Cardiac muscle cell (in vitro differentiated cells and primary cell): Measurements from ENCODE around the gene AHRR. TPM values are rescaled to one million over a fixed set of nuclear protein-coding genes. Genes with fewer than 3 reads are reported as not detected.

Experiments
- DNase-seq, 2 donors: peaks; one replicate each; pipeline versions ENCODE4 v3.0.0 to v3.0.0-alpha.2; 2010 to 2017; ENCODE audit warnings: low read depth in 1 of 2, low spot score in 1 of 2
- H3K27ac ChIP-seq: fragments of 200-600 bp; sonication (generic); 2 replicates; pipeline ENCODE4 v1.5.1; 2016
- H3K27me3 ChIP-seq: fragments of 200-600 bp; sonication (generic); 2 replicates; pipeline ENCODE4 v1.6.0; 2016; ENCODE audit warnings: control low read depth
- H3K36me3 ChIP-seq: fragments of 200-600 bp; sonication (generic); 2 replicates; pipeline ENCODE4 v1.5.1; 2016; ENCODE audit warnings: control low read depth
- H3K4me1 ChIP-seq: fragments of 200-600 bp; sonication (generic); 2 replicates; pipeline ENCODE4 v1.8.1; 2017; ENCODE audit warnings: low read depth, mild to moderate bottlenecking, mixed run types
- H3K4me3 ChIP-seq: fragments of 200-600 bp; sonication (generic); 2 replicates; pipeline ENCODE4 v1.5.1; 2016; ENCODE audit warnings: mild to moderate bottlenecking
- H3K9me3 ChIP-seq: fragments of 200-600 bp; sonication (generic); 2 replicates; pipeline ENCODE4 v1.5.1; 2017; ENCODE audit warnings: low read depth, mild to moderate bottlenecking, control low read depth
- polyA plus RNA-seq: library from polyadenylated mRNA; unstranded; fragments of >200 nt; fragmentation: Nextera tagmentation; extraction: Ambion mirVana; gene quantifications from 2 replicates; pipeline ENCODE4 v1.2.1, GENCODE V29; 2016
- total RNA-seq: library from RNA; depleted of rRNA; stranded (reverse); fragments of >200 nt; gene quantifications from 2 replicates; pipeline ENCODE4 v1.2.3, GENCODE V29; 2016
- TF ChIP-seq, protein P1 (sequence below): IDR thresholded peaks from 2 replicates; pipeline ENCODE4 v1.5.1; 2012; ENCODE audit warnings: low read depth, mild to moderate bottlenecking, low read length

The AHRR gene
- total and polyA plus RNA-seq, 2 experiments from 2014 or later, result 0.99 to 1.4 TPM

DNA sequence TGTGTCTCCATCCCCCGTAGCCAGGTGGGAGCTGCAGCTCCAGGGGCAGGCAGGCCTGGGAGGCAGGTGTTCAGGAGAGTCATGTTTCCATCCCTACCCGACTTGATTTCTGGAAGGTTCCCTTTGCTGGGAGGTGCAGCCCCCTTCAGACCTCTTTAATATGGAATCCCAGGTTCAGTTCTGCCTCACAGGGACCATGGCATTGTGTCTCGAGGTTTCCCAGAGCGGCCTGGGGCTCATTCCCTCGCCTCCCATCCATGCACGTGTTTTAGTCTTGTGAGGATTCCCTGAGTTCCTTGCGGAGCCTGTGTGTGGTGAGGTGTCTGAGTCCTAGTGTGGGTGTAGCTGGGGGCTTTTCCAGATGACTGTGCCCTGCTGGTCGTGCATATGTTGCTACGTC, 16.5 kb upstream of the AHRR start:
- H3K9me3 ChIP-seq, result no peaks in the 10 kb centered on the region
- H3K4me1 ChIP-seq, result peaks cover 6% of the 10 kb centered on the region
- TF ChIP-seq, protein P1, sequence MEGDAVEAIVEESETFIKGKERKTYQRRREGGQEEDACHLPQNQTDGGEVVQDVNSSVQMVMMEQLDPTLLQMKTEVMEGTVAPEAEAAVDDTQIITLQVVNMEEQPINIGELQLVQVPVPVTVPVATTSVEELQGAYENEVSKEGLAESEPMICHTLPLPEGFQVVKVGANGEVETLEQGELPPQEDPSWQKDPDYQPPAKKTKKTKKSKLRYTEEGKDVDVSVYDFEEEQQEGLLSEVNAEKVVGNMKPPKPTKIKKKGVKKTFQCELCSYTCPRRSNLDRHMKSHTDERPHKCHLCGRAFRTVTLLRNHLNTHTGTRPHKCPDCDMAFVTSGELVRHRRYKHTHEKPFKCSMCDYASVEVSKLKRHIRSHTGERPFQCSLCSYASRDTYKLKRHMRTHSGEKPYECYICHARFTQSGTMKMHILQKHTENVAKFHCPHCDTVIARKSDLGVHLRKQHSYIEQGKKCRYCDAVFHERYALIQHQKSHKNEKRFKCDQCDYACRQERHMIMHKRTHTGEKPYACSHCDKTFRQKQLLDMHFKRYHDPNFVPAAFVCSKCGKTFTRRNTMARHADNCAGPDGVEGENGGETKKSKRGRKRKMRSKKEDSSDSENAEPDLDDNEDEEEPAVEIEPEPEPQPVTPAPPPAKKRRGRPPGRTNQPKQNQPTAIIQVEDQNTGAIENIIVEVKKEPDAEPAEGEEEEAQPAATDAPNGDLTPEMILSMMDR, result no peak
- no peaks in the 10 kb centered on the region for H3K36me3 ChIP-seq
- H3K27ac ChIP-seq, result no peak overlapping the region
- H3K4me3 ChIP-seq, result no peak overlapping the region
- no peaks in the 10 kb centered on the region for H3K27me3 ChIP-seq
- no peak for DNase-seq

DNA sequence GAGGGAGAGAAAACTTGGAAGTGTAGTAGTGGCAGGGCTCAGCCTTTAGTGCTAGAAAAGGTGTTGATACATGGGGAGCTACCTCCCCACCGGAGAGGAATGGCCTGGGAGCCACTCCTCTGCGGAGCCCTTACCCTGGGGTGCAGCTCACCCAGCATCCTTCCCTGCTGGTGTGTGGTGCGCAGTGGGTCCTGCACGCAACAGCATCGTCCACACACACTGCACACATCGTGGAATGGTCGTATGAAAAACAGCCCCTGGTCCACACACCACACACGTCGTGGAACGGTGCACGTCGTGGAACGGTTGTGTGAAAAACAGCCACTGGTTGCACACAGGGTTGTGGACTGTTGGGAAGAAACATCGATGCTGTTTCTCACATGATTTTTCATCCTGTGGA, 16.1 kb upstream of the AHRR start:
- H3K4me3 ChIP-seq, result no peak overlapping the region
- TF ChIP-seq, protein P1, result no peak
- no peaks in the 10 kb centered on the region for H3K9me3 ChIP-seq
- no peaks in the 10 kb centered on the region for H3K36me3 ChIP-seq
- H3K27ac ChIP-seq, result no peak overlapping the region
- no peak for DNase-seq
- H3K4me1 ChIP-seq, result peaks cover 6% of the 10 kb centered on the region
- H3K27me3 ChIP-seq, result no peaks in the 10 kb centered on the region

DNA sequence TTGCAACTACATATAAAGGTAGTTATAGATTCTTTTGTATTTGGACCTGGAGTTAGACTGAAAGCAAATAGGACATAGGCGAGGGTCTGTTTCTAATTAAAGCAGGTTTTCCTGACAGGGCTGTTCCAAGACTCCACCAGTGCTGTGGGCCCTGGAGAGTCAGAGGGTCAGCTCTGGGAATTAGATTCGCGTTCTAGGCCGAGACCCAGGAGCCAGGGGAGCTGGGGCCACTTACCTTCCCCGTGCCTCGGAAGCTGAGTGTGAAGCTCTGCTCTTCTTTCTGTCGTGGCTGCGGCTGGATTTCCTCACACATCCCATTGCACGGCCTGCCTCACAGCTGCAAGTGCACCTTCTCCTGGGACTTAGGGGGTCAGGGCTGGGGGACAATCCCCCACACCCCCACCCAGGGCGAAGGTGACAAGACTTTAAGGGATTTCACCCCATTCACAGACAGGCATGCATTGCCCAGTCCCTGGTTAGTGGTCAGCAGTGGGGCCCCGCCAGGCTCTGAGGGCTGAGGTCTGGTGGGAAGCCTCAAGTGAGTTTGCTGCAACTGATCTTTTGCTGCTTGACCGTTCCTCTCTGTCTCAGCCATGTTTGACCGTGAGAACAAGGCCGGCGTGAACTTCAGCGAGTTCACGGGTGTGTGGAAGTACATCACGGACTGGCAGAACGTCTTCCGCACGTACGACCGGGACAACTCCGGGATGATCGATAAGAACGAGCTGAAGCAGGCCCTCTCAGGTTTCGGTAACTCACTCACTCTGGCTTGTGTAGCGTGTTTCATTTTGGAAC, 15.3 kb upstream of the AHRR start:
- Histone ChIP-seq H3K27me3 (no peaks in the 10 kb centered on the region), H3K27ac (peak overlapping the region; percentile 48), H3K4me1 (peaks cover 6% of the 10 kb centered on the region), H3K4me3 (no peak overlapping the region), H3K9me3 (no peaks in the 10 kb centered on the region), H3K36me3 (no peaks in the 10 kb centered on the region)
- DNase-seq, result no peak
- TF ChIP-seq, protein P1, result no peak

DNA sequence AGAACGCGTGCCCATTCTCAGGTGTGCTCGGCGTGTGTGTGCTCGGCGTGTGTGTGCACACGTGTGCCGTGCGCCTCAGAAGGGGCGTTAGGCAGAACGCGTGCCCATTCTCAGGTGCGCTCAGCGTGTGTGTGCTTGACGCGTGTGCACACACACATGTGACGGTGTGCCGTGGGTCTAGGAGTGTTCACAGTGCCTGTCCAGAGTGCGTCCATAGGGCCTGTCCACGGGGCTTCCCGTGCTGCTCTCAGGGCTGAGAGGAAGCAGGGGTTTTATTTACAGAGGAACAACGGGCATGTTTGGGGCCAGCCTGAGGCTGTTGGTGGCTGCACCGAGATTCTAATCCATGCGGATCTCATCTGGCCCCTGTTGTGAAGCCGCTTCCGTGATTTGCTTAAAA, 14.2 kb upstream of the AHRR start:
- Histone ChIP-seq H3K27ac (peak overlapping the region; percentile 30), H3K9me3 (no peaks in the 10 kb centered on the region), H3K4me1 (peaks cover 6% of the 10 kb centered on the region), H3K4me3 (no peak overlapping the region), H3K27me3 (no peaks in the 10 kb centered on the region), H3K36me3 (peaks cover 2% of the 10 kb centered on the region)
- DNase-seq, result no peak
- TF ChIP-seq, protein P1, result no peak

DNA sequence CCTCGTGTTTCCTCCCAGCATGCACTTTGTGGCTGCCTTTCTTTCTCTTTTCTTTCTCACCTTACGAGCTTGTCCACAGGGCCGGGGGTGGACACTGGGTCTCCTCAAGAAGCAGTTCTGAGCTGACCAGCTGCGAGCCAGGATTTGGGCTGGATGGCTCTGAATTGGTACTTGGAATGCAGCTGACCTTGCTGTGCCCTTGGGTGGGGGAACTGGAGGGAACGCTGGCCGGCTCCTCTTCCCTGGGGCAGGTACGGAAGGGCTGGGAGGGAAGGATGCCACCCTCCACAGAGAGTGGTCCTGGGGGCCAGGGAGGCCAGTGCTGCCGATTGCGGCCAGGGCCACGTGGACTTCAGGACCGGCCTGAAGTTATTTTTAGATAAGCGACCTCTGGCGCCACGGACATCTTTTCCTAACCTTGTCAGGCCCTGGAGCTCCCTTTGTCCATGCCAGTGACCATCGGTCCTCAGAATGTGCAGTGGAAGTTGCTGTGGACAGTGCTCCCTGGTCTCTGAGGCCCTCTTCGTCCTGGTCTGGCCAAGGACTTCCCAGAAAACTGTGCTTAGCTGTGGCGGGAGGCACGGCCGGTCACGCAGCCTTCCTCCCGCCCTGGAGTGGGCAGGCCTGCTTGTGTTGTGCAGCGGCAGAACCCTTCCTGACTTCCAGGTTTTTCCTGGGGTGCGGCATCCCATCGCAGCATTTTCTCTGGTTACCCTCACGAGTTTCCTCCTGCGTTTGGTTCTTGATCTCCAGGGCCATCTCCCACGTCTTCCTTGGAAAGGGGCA, 13.5 kb upstream of the AHRR start:
- Histone ChIP-seq H3K27ac (peak overlapping the region; percentile 30), H3K4me1 (peaks cover 6% of the 10 kb centered on the region), H3K27me3 (no peaks in the 10 kb centered on the region), H3K4me3 (no peak overlapping the region), H3K36me3 (peaks cover 3% of the 10 kb centered on the region), H3K9me3 (no peaks in the 10 kb centered on the region)
- TF ChIP-seq, protein P1, result no peak
- DNase-seq, result no peak
